Measurements from ENCODE around the gene SELL.

GRCh38 chr1:169698976-169699375, 12.4 kb downstream of the SELL start:
- TF ChIP-seq CTCF (conservative IDR thresholded peaks at IDR 0.05; ENCODE audit: low read length) (no peak), EZH2phosphoT487 (IDR thresholded peaks at IDR 0.05; ENCODE audit: borderline replicate concordance, low read depth, low read length) (no peak)
